Breast epithelium (tissue), 4 donors: Measurements from ENCODE around the gene RBM4. TPM values are rescaled to one million over a fixed set of nuclear protein-coding genes. Genes with fewer than 3 reads are reported as not detected.
"Not testable (repeated sequence)": the region's sequence is repeated elsewhere in the genome, so short reads cannot be mapped to it uniquely, and the experiment has no call there.

Experiments
- DNase-seq, 2 donors: peaks; one replicate each; pipeline ENCODE4 v3.0.0-alpha.2; 2019; ENCODE audit warnings: low spot score in 2 of 2
- H3K27ac ChIP-seq, 2 donors: fragments of 200-600 bp; sonication (generic) in 1 of 2; one replicate each; pipeline ENCODE4 v1.5.1; 2016 to 2019; ENCODE audit warnings: mild to moderate bottlenecking in 1 of 2
- H3K27me3 ChIP-seq, 2 donors: fragments of 200-600 bp; sonication (generic) in 1 of 2; one replicate each; pipeline versions ENCODE4 v1.5.1 to v1.6.0; 2017 to 2019; ENCODE audit warnings: control low read depth in 1 of 2, mild to moderate bottlenecking in 1 of 2
- H3K36me3 ChIP-seq: fragments of 200-600 bp; one replicate; pipeline ENCODE4 v1.5.1; 2019
- H3K4me1 ChIP-seq, 2 donors: fragments of 200-600 bp; sonication (generic); one replicate each; pipeline ENCODE4 v1.5.1; 2016 to 2019; ENCODE audit warnings: control low read depth in 1 of 2
- H3K4me3 ChIP-seq, 3 donors: fragments of 200-600 bp; sonication (generic); 1 replicate in 2 of 3; 2 replicates in 1 of 3; pipeline ENCODE4 v1.5.1; 2016 to 2019; ENCODE audit warnings: mild to moderate bottlenecking in 3 of 3, moderate library complexity in 2 of 3
- H3K9me3 ChIP-seq, 2 donors: fragments of 200-600 bp; sonication (generic) in 1 of 2; one replicate each; pipeline ENCODE4 v1.5.1; 2016 to 2019; ENCODE audit warnings: control low read depth in 1 of 2
- CTCF ChIP-seq, 3 donors: fragments of 450-650 bp; IDR thresholded peaks; one replicate each; pipeline ENCODE4 v1.5.1; 2016 to 2017; ENCODE audit warnings: antibody characterized with exemption in 3 of 3, mild to moderate bottlenecking in 3 of 3, moderate library complexity in 3 of 3
- POLR2A ChIP-seq: fragments of 450-650 bp; IDR thresholded peaks from one replicate; pipeline ENCODE4 v1.6.1; 2016; ENCODE audit warnings: antibody characterized with exemption, mild to moderate bottlenecking, moderate library complexity
- POLR2AphosphoS5 ChIP-seq, 3 donors: sonication (generic); formaldehyde crosslinking; IDR thresholded peaks; one replicate each; pipeline ENCODE4 v1.6.1; 2017; ENCODE audit warnings: antibody characterized with exemption in 3 of 3
- intact Hi-C: fragments of 100-400 bp; cut with DNase I; formaldehyde crosslinking; loops from one replicate; pipeline ENCODE4 v1.15.1; 2023; ENCODE audit warnings: low total_unique reads
- total RNA-seq, 3 donors: library from RNA; depleted of rRNA; stranded (reverse); fragments of >200 nt; gene quantifications; one replicate each; pipeline ENCODE4 v1.1.0, GENCODE V29; 2016

Gene RBM4
- 10 to 100 TPM; 73.9 to 98.3 (median 81.0) TPM for total RNA-seq

GRCh38 chr11:66638177-66639065, at the start of gene RBM4:
Gene RBM4 (plus strand): TSS chr11:66638703. CDS start chr11:66639712, 1,009 bp downstream.
- Histone ChIP-seq H3K27ac (peak within 1 kb of the TSS; percentile 95), H3K4me3 (peak within 1 kb of the TSS; percentile 74 to 91 (median 78)), H3K27me3 (no peaks in the 10 kb centered on the region), H3K36me3 (no peaks in the 10 kb centered on the region), H3K4me1 (peaks cover 0 to 47% of the 10 kb centered on the region in 2 donors), H3K9me3 (no peaks in the 10 kb centered on the region)
- DNase-seq: peak; percentile 97 to 99
- intact Hi-C loops: no loop called here
- TF ChIP-seq CTCF (IDR thresholded peaks at IDR 0.05) (peak in 1 of 3 donors; percentile 15), POLR2A (peak; percentile 94), POLR2AphosphoS5 (IDR thresholded peaks at IDR 0.05) (peak; percentile 84 to 96 (median 85))

- H3K27ac ChIP-seq, DNase-seq, H3K27me3 ChIP-seq, H3K36me3 ChIP-seq, H3K4me3 ChIP-seq, H3K9me3 ChIP-seq, intact Hi-C loops, H3K4me1 ChIP-seq: not testable (repeated sequence)
Observed at GRCh38 chr11:66589315-66589714, 49.2 kb upstream of the RBM4 start.

- TF ChIP-seq POLR2A: no peak
- TF ChIP-seq CTCF (IDR thresholded peaks at IDR 0.05): no peak
- TF ChIP-seq POLR2AphosphoS5 (IDR thresholded peaks at IDR 0.05): no peak
- Histone ChIP-seq H3K4me3 (no peak overlapping the region), H3K27me3 (no peaks in the 10 kb centered on the region), H3K36me3 (no peaks in the 10 kb centered on the region), H3K9me3 (no peaks in the 10 kb centered on the region), H3K4me1 (peaks cover 0 to 4% of the 10 kb centered on the region in 2 donors), H3K27ac (no peak overlapping the region)
- DNase-seq: no peak
- intact Hi-C loops: no loop called here
Observed at GRCh38 chr11:66589996-66590675, 48.4 kb upstream of the RBM4 start.

GRCh38 chr11:66591175-66591574, 47.3 kb upstream of the RBM4 start:
- Histone ChIP-seq H3K4me3 (no peak overlapping the region), H3K27ac (no peak overlapping the region), H3K4me1 (peaks cover 0 to 4% of the 10 kb centered on the region in 2 donors), H3K9me3 (no peaks in the 10 kb centered on the region), H3K27me3 (no peaks in the 10 kb centered on the region), H3K36me3 (no peaks in the 10 kb centered on the region)
- intact Hi-C loops: no loop called here
- no peak for DNase-seq
- TF ChIP-seq POLR2AphosphoS5 (IDR thresholded peaks at IDR 0.05) (no peak), POLR2A (no peak), CTCF (IDR thresholded peaks at IDR 0.05) (no peak)

- peak; percentile 78 for TF ChIP-seq POLR2A
- peak; percentile 39 to 92 (median 87) for TF ChIP-seq CTCF (IDR thresholded peaks at IDR 0.05)
- peak; percentile 70 to 87 (median 86) for TF ChIP-seq POLR2AphosphoS5 (IDR thresholded peaks at IDR 0.05)
- Histone ChIP-seq H3K4me1 (peaks cover 0 to 4% of the 10 kb centered on the region in 2 donors), H3K4me3 (peak within 1 kb of the TSS; percentile 69 to 77 (median 72)), H3K27ac (peak within 1 kb of the TSS; percentile 88 to 94), H3K36me3 (no peaks in the 10 kb centered on the region), H3K27me3 (no peaks in the 10 kb centered on the region), H3K9me3 (no peaks in the 10 kb centered on the region)
- intact Hi-C loops: no loop called here
- DNase-seq: peak; percentile 96 to 97
Observed at GRCh38 chr11:66592457-66593302, 45.8 kb upstream of the RBM4 start, which contains the start of the genes CCDC87 and CCS. Gene CCDC87 (minus strand): TSS chr11:66593063. CDS start chr11:66593015, 48 bp downstream. Gene CCS (plus strand): TSS chr11:66593185. CDS start chr11:66593262, 77 bp downstream.
